ENCODE results near the gene PHF13. TPM values are rescaled to one million over a fixed set of nuclear protein-coding genes. Genes with fewer than 3 reads are reported as not detected.

Gene PHF13
- total and polyA plus RNA-seq, 9 of the 15 experiments (the other 6 are each of a cell fraction or from before 2014, with no cell fraction given): 1.8 to 36.1 (median 11.7) TPM

DNA sequence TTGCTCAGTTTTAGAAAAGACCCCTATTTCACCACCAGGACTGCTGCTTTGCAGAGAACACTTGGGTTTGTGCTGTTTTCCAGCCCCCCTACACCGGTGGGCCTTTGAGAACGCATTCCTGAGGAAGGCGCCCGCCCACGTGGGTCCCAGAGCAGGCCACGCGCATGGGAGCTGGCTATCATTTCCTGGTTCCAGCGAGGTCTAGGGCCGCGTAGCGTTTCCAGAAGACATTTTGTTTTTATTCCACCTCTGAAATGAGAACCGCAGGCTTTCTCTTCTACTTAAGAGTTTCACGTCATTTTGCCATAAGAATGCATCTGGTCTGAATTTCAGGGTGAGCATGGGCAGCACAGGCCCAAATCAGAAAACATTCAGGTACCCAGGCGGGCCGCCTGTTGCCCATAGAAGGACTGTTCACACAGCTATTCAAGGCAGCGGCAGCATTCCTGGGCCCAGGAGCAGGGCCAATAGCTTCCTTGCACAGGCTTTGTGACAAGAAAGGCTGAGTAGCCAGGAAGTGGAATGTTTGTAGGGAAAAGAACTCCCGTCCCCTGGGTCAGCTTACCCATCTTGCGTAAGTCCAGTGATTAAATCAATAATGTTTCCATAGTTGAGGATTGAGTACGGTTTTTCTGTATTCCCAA lies 9.5 kb upstream of the PHF13 start (continued):
- TF ChIP-seq SNIP1 (IDR thresholded peaks at IDR 0.05; ENCODE audit: low read depth) (no peak), MAZ (CRISPR knock-in tag; conservative IDR thresholded peaks at IDR 0.05 in 1 of 2, IDR thresholded peaks at IDR 0.05 in 1 of 2) (peak; percentile 54 to 82), CBX8 (IDR thresholded peaks at IDR 0.05; ENCODE audit: borderline replicate concordance, extremely low read depth, low read depth, low read length, poor library complexity, severe bottlenecking) (no peak), YY1 (IDR thresholded peaks at IDR 0.05; ENCODE audit: borderline replicate concordance in 1 of 3, control insufficient read depth in 1 of 3, extremely low read depth in 1 of 3, insufficient read depth in 3 of 3, insufficient read length in 1 of 3, insufficient replicate concordance in 2 of 3, low read depth in 1 of 3, low read length in 2 of 3) (peak in 2 of 3 experiments; percentile 60 to 65), ZBTB26 (CRISPR knock-in tag; IDR thresholded peaks at IDR 0.05) (no peak), DIDO1 (tag; IDR thresholded peaks at IDR 0.05; ENCODE audit: low read depth) (no peak), FOXJ3 (CRISPR knock-in tag; IDR thresholded peaks at IDR 0.05) (no peak), NONO (IDR thresholded peaks at IDR 0.05; ENCODE audit: low read depth in 2 of 2, low read length in 1 of 2) (0 out of 4 replicates have a peak, but pooled peaks of 1 of the 2 experiments have one; percentile 20), ZNF41 (CRISPR knock-in tag; conservative IDR thresholded peaks at IDR 0.05) (peak; percentile 71; the same call in 1 of the 2 replicates), MTA2 (IDR thresholded peaks at IDR 0.05; ENCODE audit: low read depth) (no peak), ZNF717 (CRISPR knock-in tag; IDR thresholded peaks at IDR 0.05) (no peak), ZFP36 (IDR thresholded peaks at IDR 0.05; ENCODE audit: low read depth, low read length, partially characterized antibody) (no peak), ZNF668 (CRISPR knock-in tag; IDR thresholded peaks at IDR 0.05) (no peak; the same call in 1 of the 2 replicates), ZNF263 (CRISPR knock-in tag; IDR thresholded peaks at IDR 0.05; ENCODE audit: borderline replicate concordance) (no peak), ARNT (IDR thresholded peaks at IDR 0.05) (0 out of 4 replicates have a peak, but pooled peaks have one; percentile 20 to 58), CBX2 (IDR thresholded peaks at IDR 0.05; ENCODE audit: insufficient read depth, low read length, poor library complexity, severe bottlenecking) (no peak)
- TF ChIP-seq, protein P1, sequence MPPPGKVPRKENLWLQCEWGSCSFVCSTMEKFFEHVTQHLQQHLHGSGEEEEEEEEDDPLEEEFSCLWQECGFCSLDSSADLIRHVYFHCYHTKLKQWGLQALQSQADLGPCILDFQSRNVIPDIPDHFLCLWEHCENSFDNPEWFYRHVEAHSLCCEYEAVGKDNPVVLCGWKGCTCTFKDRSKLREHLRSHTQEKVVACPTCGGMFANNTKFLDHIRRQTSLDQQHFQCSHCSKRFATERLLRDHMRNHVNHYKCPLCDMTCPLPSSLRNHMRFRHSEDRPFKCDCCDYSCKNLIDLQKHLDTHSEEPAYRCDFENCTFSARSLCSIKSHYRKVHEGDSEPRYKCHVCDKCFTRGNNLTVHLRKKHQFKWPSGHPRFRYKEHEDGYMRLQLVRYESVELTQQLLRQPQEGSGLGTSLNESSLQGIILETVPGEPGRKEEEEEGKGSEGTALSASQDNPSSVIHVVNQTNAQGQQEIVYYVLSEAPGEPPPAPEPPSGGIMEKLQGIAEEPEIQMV (tag; conservative IDR thresholded peaks at IDR 0.05; ENCODE audit: low read depth): peak; percentile 61; the same call in 1 of the 2 replicates
- TF ChIP-seq, protein P2, sequence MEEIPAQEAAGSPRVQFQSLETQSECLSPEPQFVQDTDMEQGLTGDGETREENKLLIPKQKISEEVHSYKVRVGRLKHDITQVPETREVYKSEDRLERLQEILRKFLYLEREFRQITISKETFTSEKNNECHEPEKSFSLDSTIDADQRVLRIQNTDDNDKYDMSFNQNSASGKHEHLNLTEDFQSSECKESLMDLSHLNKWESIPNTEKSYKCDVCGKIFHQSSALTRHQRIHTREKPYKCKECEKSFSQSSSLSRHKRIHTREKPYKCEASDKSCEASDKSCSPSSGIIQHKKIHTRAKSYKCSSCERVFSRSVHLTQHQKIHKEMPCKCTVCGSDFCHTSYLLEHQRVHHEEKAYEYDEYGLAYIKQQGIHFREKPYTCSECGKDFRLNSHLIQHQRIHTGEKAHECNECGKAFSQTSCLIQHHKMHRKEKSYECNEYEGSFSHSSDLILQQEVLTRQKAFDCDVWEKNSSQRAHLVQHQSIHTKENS (CRISPR knock-in tag; IDR thresholded peaks at IDR 0.05): no peak
- TF ChIP-seq, protein P3, sequence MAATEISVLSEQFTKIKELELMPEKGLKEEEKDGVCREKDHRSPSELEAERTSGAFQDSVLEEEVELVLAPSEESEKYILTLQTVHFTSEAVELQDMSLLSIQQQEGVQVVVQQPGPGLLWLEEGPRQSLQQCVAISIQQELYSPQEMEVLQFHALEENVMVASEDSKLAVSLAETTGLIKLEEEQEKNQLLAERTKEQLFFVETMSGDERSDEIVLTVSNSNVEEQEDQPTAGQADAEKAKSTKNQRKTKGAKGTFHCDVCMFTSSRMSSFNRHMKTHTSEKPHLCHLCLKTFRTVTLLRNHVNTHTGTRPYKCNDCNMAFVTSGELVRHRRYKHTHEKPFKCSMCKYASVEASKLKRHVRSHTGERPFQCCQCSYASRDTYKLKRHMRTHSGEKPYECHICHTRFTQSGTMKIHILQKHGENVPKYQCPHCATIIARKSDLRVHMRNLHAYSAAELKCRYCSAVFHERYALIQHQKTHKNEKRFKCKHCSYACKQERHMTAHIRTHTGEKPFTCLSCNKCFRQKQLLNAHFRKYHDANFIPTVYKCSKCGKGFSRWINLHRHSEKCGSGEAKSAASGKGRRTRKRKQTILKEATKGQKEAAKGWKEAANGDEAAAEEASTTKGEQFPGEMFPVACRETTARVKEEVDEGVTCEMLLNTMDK (IDR thresholded peaks at IDR 0.05; ENCODE audit: borderline replicate concordance, insufficient read depth, low read depth, low read length, poor library complexity, severe bottlenecking): peak; percentile 84

Data from K562 (cell line).